Colonic mucosa (tissue), 4 donors: Measurements from ENCODE around the gene PEX10. TPM values are rescaled to one million over a fixed set of nuclear protein-coding genes. Genes with fewer than 3 reads are reported as not detected.

Experiments
- DNase-seq: peaks from one replicate; pipeline ENCODE4 v3.0.0-alpha.2; 2020
- H3K27ac ChIP-seq: fragments of 200-600 bp; one replicate; pipeline ENCODE4 v1.8.0; 2021
- H3K27me3 ChIP-seq: fragments of 200-600 bp; one replicate; pipeline ENCODE4 v1.8.0; 2021
- H3K36me3 ChIP-seq: fragments of 200-600 bp; one replicate; pipeline ENCODE4 v1.8.0; 2021
- H3K4me1 ChIP-seq: fragments of 200-600 bp; one replicate; pipeline ENCODE4 v1.8.0; 2021; ENCODE audit warnings: mild to moderate bottlenecking
- H3K4me3 ChIP-seq: fragments of 200-600 bp; one replicate; pipeline ENCODE4 v1.8.0; 2021
- H3K9ac ChIP-seq, 2 donors: one replicate each; pipeline ENCODE4 v1.7.0; 2013; ENCODE audit warnings: control low read depth in 2 of 2, low read depth in 2 of 2, low read length in 2 of 2
- H3K9me3 ChIP-seq: fragments of 200-600 bp; one replicate; pipeline ENCODE4 v1.8.0; 2021
- intact Hi-C: fragments of 100-400 bp; cut with DNase I; formaldehyde crosslinking; loops from one replicate; pipeline ENCODE4 v1.14.1; 2022
- total RNA-seq, 2 donors: library from RNA; stranded (reverse); fragmentation: NEBNext Ultra II Directional in 1 of 2; extraction: Animal tissue kit (Norgen Biotek cat#: 25700) in 1 of 2; gene quantifications; one replicate each; pipeline ENCODE4 v1.2.1, GENCODE V29; 2021
- TF ChIP-seq, protein P1 (sequence below): fragments of 200-600 bp; IDR thresholded peaks from one replicate; pipeline ENCODE4 v1.8.0; 2022; ENCODE audit warnings: antibody characterized with exemption, mild to moderate bottlenecking
- donor health status: healthy.
- donor health status: DM: no; HTN: no; CAD: no.
- donor health status: DM: no; HTN: no; CAD: no.

The PEX10 gene
- total RNA-seq, 2 donors from 2014 or later: 15.0 to 22.7 TPM

DNA sequence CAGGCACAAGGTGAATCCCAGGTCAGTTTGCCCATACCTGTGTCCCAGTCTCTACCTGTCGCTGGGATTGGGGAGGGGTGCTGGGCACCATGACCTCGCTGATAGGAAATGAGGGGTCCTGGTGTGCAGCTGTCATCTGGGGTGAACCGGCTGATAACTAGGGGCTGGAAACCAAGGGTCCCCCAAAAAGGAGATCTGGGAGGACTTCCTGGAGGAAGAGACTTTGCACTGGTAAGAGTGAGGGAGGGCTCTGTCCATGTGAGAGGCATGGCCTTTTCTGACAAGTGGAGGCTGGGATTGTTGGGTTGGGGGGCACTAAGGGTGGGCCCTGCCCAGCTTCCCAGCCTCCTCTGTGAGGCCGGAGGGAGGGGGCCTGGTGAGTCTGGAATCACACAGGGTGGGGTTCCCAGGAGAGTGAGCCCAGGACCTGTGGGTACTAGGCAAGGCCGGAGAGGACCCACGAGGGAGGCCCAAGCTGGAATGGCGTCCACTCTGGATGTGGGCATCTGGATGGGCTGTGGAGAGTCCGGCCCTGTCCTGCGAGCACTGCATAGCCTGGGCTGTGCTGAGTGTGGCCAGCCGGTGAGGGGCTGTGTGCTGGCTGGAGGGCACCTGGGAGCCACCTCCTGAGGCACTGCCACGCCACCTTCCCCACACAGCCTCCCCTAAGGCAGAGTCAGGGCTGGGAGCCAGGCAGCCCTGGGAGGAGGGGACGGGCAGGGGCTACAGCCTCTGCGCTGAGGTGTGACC, 4.9 kb upstream of the PEX10 start:
- TF ChIP-seq, protein P1, sequence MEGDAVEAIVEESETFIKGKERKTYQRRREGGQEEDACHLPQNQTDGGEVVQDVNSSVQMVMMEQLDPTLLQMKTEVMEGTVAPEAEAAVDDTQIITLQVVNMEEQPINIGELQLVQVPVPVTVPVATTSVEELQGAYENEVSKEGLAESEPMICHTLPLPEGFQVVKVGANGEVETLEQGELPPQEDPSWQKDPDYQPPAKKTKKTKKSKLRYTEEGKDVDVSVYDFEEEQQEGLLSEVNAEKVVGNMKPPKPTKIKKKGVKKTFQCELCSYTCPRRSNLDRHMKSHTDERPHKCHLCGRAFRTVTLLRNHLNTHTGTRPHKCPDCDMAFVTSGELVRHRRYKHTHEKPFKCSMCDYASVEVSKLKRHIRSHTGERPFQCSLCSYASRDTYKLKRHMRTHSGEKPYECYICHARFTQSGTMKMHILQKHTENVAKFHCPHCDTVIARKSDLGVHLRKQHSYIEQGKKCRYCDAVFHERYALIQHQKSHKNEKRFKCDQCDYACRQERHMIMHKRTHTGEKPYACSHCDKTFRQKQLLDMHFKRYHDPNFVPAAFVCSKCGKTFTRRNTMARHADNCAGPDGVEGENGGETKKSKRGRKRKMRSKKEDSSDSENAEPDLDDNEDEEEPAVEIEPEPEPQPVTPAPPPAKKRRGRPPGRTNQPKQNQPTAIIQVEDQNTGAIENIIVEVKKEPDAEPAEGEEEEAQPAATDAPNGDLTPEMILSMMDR: no peak
- no peaks in the 10 kb centered on the region for H3K9me3 ChIP-seq
- intact Hi-C loops: loop anchor here (5.0 kb wide), 1 partner anchor 365 kb away; no protein-coding TSS in a partner anchor
- H3K27ac ChIP-seq: no peak overlapping the region
- H3K36me3 ChIP-seq: no peaks in the 10 kb centered on the region
- H3K4me1 ChIP-seq: peaks cover 12% of the 10 kb centered on the region
- H3K9ac ChIP-seq: peak overlapping the region; percentile 73 to 78
- no peak for DNase-seq
- no peaks in the 10 kb centered on the region for H3K27me3 ChIP-seq
- H3K4me3 ChIP-seq: no peak overlapping the region

DNA sequence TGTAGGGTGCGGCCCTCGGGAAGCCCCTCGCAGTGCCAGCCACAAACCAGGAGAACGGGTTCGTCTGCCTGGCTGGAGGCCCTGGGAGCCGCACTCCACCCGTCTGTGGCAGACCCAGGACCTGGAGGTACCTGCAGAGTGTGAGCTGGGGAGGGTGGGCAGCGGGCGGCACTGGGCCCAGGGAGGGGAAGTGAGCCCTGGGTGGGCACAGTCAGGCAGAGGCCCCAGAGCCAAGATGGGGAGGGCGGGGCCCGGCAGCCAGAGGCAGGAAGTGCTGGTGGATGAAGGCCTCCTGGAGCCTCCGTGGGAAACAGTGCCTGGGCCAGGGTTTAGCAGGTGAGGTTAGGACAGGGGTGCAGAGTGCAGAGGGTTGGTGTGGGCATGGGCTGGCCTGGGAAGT, 4.0 kb upstream of the PEX10 start:
- Histone ChIP-seq H3K36me3 (no peaks in the 10 kb centered on the region), H3K9ac (peak overlapping the region; percentile 73 to 78), H3K9me3 (no peaks in the 10 kb centered on the region), H3K27me3 (no peaks in the 10 kb centered on the region), H3K4me3 (peak overlapping the region; percentile 8), H3K4me1 (peaks cover 12% of the 10 kb centered on the region), H3K27ac (peak overlapping the region; percentile 60)
- intact Hi-C loops: loop anchor here (5.0 kb wide), 1 partner anchor 366 kb away; no protein-coding TSS in a partner anchor
- TF ChIP-seq, protein P1: no peak
- DNase-seq: peak; percentile 68

DNA sequence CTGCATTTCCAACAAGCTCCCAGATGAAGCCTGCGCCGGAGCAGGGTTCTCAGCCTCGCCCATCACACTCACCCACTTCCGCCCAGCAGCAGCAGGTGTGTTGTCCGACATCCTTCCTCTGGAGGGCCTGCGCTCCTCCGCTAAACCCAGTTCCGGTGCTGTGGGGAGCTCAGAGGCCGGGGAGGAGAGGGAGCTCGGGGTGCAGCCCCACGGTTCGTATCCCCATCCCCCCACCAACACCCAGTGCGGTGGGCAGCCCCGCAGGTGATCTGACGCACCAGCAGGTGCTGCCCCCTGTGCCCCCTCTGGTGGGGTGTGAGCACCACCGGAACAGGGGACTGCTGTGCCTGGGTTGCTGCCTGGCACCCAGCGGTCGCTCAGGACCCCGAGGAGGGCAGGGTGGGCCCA, 3.4 kb upstream of the PEX10 start:
- H3K4me1 ChIP-seq: peaks cover 12% of the 10 kb centered on the region
- H3K9ac ChIP-seq: peak overlapping the region; percentile 73 to 78
- peak overlapping the region; percentile 39 for H3K4me3 ChIP-seq
- H3K36me3 ChIP-seq: no peaks in the 10 kb centered on the region
- no peaks in the 10 kb centered on the region for H3K9me3 ChIP-seq
- intact Hi-C loops: loop anchor here (5.0 kb wide), 1 partner anchor 366 kb away; no protein-coding TSS in a partner anchor
- no peaks in the 10 kb centered on the region for H3K27me3 ChIP-seq
- TF ChIP-seq, protein P1: no peak
- peak overlapping the region; percentile 60 for H3K27ac ChIP-seq
- peak; percentile 74 for DNase-seq

DNA sequence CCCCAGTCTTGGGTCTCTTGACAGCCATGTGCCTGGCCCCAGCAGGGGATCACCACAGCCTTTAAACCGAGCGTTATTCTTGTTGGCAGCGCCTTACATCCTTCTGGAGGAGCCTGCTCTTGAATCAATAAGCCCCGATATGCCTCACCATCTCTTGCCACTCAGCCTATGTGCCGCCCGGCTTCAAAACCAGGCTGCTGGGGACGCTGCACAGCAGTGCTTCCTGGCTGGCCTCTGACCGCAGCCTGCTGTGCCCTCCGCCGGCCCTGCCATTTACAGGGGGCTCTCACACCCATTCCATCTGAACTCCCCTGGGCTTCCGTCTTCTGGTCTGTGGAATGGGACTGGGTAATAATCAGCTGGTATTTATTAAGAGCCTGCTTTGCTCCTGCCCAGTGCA, 3.0 kb upstream of the PEX10 start:
- intact Hi-C loops: loop anchor here (5.0 kb wide), 1 partner anchor 367 kb away; no protein-coding TSS in a partner anchor
- Histone ChIP-seq H3K27me3 (no peaks in the 10 kb centered on the region), H3K9me3 (no peaks in the 10 kb centered on the region), H3K9ac (peak overlapping the region; percentile 73 to 78), H3K36me3 (no peaks in the 10 kb centered on the region), H3K4me3 (peak overlapping the region; percentile 39), H3K27ac (peak overlapping the region; percentile 60), H3K4me1 (peaks cover 12% of the 10 kb centered on the region)
- no peak for DNase-seq
- TF ChIP-seq, protein P1: no peak

DNA sequence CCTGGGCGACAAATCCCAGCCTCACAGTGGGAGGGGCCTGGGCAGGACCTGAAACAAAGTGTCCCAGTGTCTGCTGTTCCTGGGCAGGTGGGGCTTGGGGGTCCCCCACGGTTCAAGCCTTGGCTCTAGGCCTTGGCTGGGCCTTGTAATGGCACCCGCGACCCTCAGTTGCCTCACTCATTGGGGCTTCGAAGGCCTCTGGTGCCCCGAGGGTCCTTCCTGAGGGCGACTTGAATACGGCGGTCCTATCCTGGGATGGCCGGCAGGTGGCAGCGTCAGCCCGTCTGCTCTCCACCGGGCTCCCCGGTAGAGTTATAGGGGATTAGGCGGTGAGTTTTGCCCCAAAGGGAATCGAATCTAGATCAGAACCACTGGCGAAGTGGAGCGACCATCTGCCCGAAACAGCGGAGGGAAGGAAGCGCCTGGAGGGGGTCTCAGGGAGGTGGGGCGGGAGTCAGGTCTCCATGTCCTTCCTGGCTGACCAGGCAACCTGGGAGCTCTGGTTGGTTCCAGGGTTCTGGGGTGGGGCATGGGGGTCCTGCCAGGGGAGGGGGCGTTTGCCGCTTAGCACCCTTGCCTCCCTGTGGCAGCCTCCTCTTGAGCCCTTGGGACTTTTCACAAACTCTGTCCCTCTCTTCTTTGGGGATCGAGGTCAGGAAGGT, 2.1 kb upstream of the PEX10 start:
- DNase-seq: peak; percentile 83
- Histone ChIP-seq H3K9me3 (no peaks in the 10 kb centered on the region), H3K9ac (peak overlapping the region; percentile 46 to 90), H3K4me1 (peaks cover 12% of the 10 kb centered on the region), H3K4me3 (peak overlapping the region; percentile 99), H3K27me3 (no peaks in the 10 kb centered on the region), H3K27ac (peak overlapping the region; percentile 85), H3K36me3 (no peaks in the 10 kb centered on the region)
- TF ChIP-seq, protein P1: peak; percentile 86
- intact Hi-C loops: loop anchor here (5.0 kb wide), 1 partner anchor 133 kb away; no protein-coding TSS in a partner anchor
